NCI-H1436 (cell line): Measurements from ENCODE around the gene GAS5.
A peak's percentile ranks its signal among the peaks of the same experiment; 100 is the strongest.
"Not testable (repeated sequence)": the region's sequence is repeated elsewhere in the genome, so short reads cannot be mapped to it uniquely, and the experiment has no call there.

Source experiments
- DNase-seq: peaks from one replicate; lab custom pipeline; 2025; lab: John Stamatoyannopoulos, UW

GAS5 gene

GRCh38 chr1:173869021-173869359 lies 1.2 kb upstream of the GAS5 start:
- DNase-seq = no peak

- peak; percentile 87 for DNase-seq
These were observed 654 bp upstream of the GAS5 start, which contains the start of gene ZBTB37 for GRCh38 chr1:173868266-173869020. Gene ZBTB37, plus strand, starts transcription at chr1:173868380. Its CDS starts 1,846 bp downstream, at chr1:173870226.

- no peak for DNase-seq
These were observed 542 bp downstream of the GAS5 start for GRCh38 chr1:173867141-173867752.

GRCh38 chr1:173866413-173867115 lies 1.2 kb downstream of the GAS5 start:
- DNase-seq = no peak

- no peak for DNase-seq
These were observed 2.2 kb downstream of the GAS5 start for GRCh38 chr1:173865468-173866164.

GRCh38 chr1:173864179-173864867 lies 3.5 kb downstream of the GAS5 start:
- no peak for DNase-seq

GRCh38 chr1:173863224-173864161 lies 4.3 kb downstream of the GAS5 start:
- no peak for DNase-seq

GRCh38 chr1:173862769-173863223 lies 5.0 kb downstream of the GAS5 start:
- DNase-seq = no peak

- not testable (repeated sequence) for DNase-seq
These were observed 5.5 kb downstream of the GAS5 start for GRCh38 chr1:173862146-173862768.

- DNase-seq = no peak
These were observed 6.1 kb downstream of the GAS5 start for GRCh38 chr1:173861731-173862145.

GRCh38 chr1:173860065-173860464 lies 7.7 kb downstream of the GAS5 start:
- no peak for DNase-seq

GRCh38 chr1:173859547-173859946 lies 8.2 kb downstream of the GAS5 start:
- not testable (repeated sequence) for DNase-seq

GRCh38 chr1:173857363-173857917 lies 10.3 kb downstream of the GAS5 start:
- DNase-seq = no peak

- no peak for DNase-seq
These were observed 10.9 kb downstream of the GAS5 start for GRCh38 chr1:173856903-173857302.

GRCh38 chr1:173856014-173856413 lies 11.8 kb downstream of the GAS5 start:
- no peak for DNase-seq

GRCh38 chr1:173853074-173853473 lies 14.7 kb downstream of the GAS5 start:
- no peak for DNase-seq

- no peak for DNase-seq
These were observed 15.7 kb downstream of the GAS5 start for GRCh38 chr1:173852105-173852504.

GRCh38 chr1:173832748-173833147 lies 35.0 kb downstream of the GAS5 start:
- no peak for DNase-seq

GRCh38 chr1:173827611-173828010 lies 40.2 kb downstream of the GAS5 start:
- no peak for DNase-seq
